ENCODE measurements around the gene EPHB1.
"Not testable (repeated sequence)": the region's sequence is repeated elsewhere in the genome, so short reads cannot be mapped to it uniquely, and the experiment has no call there.

EPHB1 gene

GRCh38 chr3:135090020-135090717, 295.1 kb downstream of the EPHB1 start:
- DNase-seq, result no peak

DNA sequence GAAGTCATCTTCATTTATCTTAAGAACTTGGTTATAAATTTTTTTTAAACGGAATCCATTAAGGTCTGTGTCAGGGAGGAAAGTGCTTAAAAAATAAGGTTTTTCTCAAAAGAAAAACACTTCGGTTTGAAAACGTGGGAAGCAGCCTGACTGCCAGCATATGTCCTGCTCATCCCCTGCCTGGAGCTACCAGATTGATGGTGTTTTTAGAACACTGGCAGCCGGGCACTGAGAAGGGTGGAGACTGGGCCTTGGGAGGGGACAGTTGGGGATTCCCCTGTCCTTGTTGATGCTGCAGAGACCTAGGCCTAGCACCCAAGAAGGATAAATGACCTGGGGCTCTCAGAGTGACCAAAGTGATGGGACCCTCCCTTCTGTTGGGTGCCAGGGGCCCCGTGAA, 296.9 kb downstream of the EPHB1 start:
- no peak for DNase-seq

DNA sequence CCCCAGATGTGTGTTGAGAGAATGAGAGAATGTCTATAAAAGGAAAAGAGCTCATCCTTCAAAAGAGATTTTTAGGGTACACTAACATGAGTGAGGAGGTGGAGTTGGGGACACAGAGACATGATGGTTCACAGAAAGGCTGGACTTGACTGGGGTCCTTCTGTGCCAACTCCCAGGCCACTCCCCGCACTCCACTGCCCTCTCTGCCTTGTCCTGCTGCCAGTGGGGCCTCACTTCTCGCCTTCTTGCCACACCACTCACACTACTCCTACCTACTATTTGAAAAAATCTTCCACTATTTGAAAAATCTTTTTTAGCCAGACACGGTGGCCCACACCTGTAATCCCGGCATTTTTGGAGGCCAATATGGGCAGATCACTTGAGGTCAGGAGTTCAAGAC, 298.1 kb downstream of the EPHB1 start:
- no peak for DNase-seq

DNA sequence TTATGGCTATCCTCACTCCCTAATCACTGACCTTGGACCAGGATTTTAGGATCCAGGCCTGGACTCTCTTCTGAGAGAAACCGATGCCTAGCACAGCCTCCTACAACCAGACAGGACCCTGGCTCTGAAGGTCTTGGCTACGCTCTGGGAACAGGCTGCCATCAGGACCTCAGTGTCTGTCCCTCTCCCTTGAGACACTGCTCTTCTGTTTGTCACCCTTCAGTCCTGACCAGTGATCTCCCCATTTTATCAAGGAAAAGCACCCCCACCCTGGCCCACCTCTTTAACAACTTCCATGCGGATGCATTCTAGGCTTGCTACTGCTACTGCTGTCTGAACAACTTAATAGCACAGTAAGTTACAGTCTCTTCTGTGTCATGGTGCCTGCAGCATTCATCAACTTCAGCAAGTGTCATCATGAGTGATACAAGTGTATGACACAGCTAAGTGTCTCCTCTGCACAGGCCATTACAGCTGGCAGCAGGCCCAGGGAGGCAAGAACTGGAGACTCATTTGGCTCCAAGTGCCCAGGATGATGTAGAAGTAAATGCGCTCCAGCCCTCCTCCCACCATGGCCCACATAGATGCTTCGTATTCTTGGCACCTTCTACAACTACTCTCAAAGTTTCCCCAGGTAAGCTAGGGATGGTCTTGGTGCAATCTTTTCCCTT, 302.4 kb downstream of the EPHB1 start:
- no peak for DNase-seq

- DNase-seq, result no peak
Observed at GRCh38 chr3:135099734-135100355, 304.8 kb downstream of the EPHB1 start.

- DNase-seq, result no peak
Observed at GRCh38 chr3:135100366-135100765, 305.3 kb downstream of the EPHB1 start.

- no peak for DNase-seq
Observed at GRCh38 chr3:135103917-135104316, 308.9 kb downstream of the EPHB1 start.

DNA sequence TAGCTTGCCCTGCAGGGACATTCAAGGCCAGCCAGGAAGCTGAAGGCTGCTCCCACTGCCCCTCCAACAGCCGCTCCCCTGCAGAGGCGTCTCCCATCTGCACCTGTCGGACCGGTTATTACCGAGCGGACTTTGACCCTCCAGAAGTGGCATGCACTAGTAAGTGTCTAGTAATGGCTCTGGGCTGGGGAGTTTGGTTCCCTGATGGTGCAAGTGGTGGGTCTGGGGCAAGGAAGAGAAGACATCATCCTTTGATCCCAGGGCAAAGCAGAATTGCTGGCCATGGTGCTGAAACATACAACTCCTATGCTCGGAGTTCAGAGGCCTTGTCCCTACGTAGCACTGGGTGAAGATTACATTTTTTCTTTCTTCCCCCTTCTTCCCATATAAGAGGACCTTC, 311.4 kb downstream of the EPHB1 start:
- no peak for DNase-seq

GRCh38 chr3:135107043-135107442, 312.0 kb downstream of the EPHB1 start:
- no peak for DNase-seq

DNA sequence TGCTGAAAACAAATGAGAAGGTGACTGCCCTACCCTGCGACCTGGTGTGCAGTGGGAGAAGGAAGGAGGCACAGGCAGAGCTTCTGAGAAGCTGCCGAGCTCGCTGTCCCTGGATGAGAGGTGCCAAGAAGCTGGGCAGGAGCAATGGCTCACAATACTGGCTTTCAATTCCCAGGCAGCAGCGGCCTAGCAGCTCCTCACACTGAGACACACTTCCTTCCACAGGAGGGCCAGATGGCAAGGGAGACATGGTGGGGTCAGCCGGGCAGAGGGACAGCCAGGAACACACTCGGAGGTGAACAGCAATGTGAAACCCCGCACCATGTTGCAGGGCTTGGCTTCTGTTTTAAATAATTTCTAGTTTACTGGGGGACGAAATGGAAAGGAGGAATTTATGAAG, 314.6 kb downstream of the EPHB1 start:
- no peak for DNase-seq

- not testable (repeated sequence) for DNase-seq
Observed at GRCh38 chr3:135114551-135114950, 319.5 kb downstream of the EPHB1 start.

- DNase-seq, result no peak
Observed at GRCh38 chr3:135117977-135118376, 322.9 kb downstream of the EPHB1 start.

GRCh38 chr3:135118792-135119191, 323.7 kb downstream of the EPHB1 start:
- DNase-seq, result no peak

- DNase-seq, result no peak
Observed at GRCh38 chr3:135125171-135125801, 330.2 kb downstream of the EPHB1 start.

DNA sequence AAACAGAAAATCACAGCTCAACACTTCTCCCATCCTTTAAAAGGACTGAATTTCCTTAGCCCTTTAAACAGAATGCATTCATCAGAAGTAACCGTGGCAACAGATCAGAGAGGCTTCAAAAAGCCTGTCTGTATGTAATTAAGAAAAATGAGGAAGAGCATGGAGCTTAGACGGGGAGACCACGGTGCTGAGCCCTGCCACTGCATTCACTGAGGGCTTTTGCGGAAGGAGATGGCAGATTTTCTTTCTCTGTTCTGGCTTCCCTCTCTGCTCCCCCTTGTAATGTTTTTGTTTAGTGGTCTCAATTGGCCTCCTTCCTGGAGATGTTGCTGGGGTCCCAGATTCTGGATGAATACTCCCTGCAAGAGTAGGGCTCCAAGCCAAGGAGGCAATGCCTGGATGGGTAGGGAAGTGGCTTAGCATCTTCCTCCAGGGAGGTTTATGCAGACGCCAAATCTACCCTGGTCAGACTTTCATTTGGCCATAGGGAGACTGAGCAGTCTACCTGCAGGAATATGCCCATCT, 332.9 kb downstream of the EPHB1 start:
- DNase-seq, result no peak

- no peak for DNase-seq
Observed at GRCh38 chr3:135128818-135129217, 333.8 kb downstream of the EPHB1 start.

GRCh38 chr3:135131290-135131689, 336.2 kb downstream of the EPHB1 start:
- no peak for DNase-seq

- DNase-seq, result no peak
Observed at GRCh38 chr3:135133905-135134683, 339.0 kb downstream of the EPHB1 start.

DNA sequence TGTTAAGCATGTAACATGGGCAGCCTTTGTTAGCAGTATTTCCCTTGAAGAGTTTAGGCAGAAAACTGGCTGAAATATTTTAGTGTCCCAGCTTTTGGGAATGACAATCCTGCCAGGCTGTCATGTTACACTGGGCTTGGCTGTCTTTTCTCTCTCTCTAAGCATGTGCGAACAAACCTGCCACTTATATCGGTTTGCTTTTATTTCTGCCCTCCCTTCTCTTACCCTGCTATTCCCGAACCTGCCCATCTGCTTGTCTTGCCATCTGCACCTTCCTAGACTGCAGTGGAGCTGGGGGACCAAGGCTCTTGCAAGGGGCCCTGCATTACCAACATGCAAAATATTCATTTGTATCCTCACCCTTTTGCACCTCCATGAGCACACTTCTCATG, 339.6 kb downstream of the EPHB1 start:
- no peak for DNase-seq

- no peak for DNase-seq
Observed at GRCh38 chr3:135135445-135135844, 340.4 kb downstream of the EPHB1 start.

DNA sequence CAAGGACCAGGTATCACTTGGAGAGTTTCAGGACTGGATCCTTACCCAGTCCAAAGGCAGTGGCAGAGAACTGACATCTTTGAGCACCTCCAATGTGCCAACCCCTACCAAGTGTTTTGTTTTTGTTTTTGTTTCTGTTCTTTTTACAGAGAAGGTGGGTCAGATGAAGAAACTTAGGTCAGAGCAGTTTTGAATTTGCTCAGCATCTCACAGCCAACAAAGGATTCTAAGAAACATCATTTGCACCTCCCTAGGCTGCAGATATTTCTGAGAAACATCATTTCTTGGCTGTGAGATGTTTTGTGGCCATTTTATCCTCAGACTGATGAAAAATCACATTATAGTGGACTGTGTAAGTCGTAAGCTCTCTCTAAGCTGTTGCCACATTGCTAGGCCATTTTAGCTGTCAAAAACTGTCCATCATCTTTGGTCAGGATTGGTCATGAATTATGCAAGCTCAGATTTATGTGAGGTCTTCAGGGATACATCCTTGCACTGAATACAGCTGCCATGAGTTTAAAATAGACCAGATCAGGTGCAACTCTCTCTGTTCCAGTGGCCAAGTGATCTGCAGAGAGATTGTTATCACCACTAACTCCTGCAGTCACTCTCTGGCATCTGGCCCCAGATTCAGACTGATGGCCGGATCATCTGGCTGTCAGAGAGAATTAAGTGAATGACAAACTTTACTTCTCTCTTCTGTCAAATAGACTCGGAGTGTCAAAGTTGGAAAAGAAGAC, 341.5 kb downstream of the EPHB1 start:
- DNase-seq, result no peak

- no peak for DNase-seq
Observed at GRCh38 chr3:135137296-135137695, 342.2 kb downstream of the EPHB1 start.
